GM12878 (cell line): ENCODE data around the gene MYH7. TPM values are rescaled to one million over a fixed set of nuclear protein-coding genes. Genes with fewer than 3 reads are reported as not detected.

Experiments used
- CEBPZ ChIP-seq: fragments of 150-350 bp; IDR thresholded peaks from 2 replicates; pipeline ENCODE4 v1.6.1; 2016; ENCODE audit warnings: low read depth, low read length
- CHD4 ChIP-seq: fragments of 200-600 bp; sonication (generic); IDR thresholded peaks from 2 replicates; pipeline ENCODE4 v1.6.1; 2016; ENCODE audit warnings: mild to moderate bottlenecking
- NFYA ChIP-seq: IDR thresholded peaks from 2 replicates; pipeline ENCODE4 v1.6.1; 2011; ENCODE audit warnings: low read depth, mild to moderate bottlenecking, low read length, improper control_type of control experiment, borderline replicate concordance
- SUZ12 ChIP-seq: fragments of 200-600 bp; sonication (generic); IDR thresholded peaks from one replicate; pipeline ENCODE4 v1.6.1; 2018; ENCODE audit warnings: antibody characterized with exemption, mild to moderate bottlenecking; ENCODE audit not compliant: unreplicated experiment
- ZBTB11 ChIP-seq: fragments of 450-650 bp; formaldehyde crosslinking; IDR thresholded peaks from 2 replicates; pipeline ENCODE4 v1.5.0; 2022; ENCODE audit warnings: mild to moderate bottlenecking, missing genetic modification characterization
- ZBTB40 ChIP-seq: fragments of 450-650 bp; IDR thresholded peaks from 2 replicates; pipeline ENCODE4 v1.6.1; 2016; ENCODE audit warnings: mild to moderate bottlenecking, moderate library complexity, borderline replicate concordance
- ZNF207 ChIP-seq: fragments of 450-650 bp; IDR thresholded peaks from 2 replicates; pipeline ENCODE4 v1.6.1; 2014; ENCODE audit warnings: antibody characterized with exemption, mild to moderate bottlenecking, borderline replicate concordance
- polyA plus RNA-seq, 11 experiments: library from polyadenylated mRNA; depleted of rRNA in 4 of 11; unstranded in 6 of 11; stranded (reverse) in 5 of 11; fragments of >200 nt; fragmentation: Nextera tagmentation in 4 of 11; fragmentation: Illumina TruSeq in 1 of 11; extraction: Ambion mirVana in 4 of 11; extraction: Trizol in 1 of 11; gene quantifications; 1 replicate in 1 of 11; 2 replicates in 10 of 11; pipeline versions ENCODE4 v1.2.1 to v1.2.3, GENCODE V29; 2011 to 2016; ENCODE audit warnings: inconsistent platforms in 2 of 11, missing spikeins in 2 of 11, low read depth in 1 of 11
- total RNA-seq, 4 experiments: library from RNA; depleted of rRNA in 3 of 4; stranded (reverse); fragments of >200 nt in 3 of 4; fragmentation: Illumina TruSeq in 1 of 4; extraction: Trizol in 1 of 4; gene quantifications; 2 replicates each; pipeline versions ENCODE4 v1.2.1 to v1.2.3, GENCODE V29; 2013 to 2021

MYH7 gene
- total and polyA plus RNA-seq, 10 of the 15 experiments (the other 5 are each of a cell fraction or from before 2014, with no cell fraction given): 0.04 to 0.10 (median 0.05) TPM; not detected in 4

GRCh38 chr14:23396781-23397407 lies 38.6 kb downstream of the MYH7 start (continued):
- TF ChIP-seq ZBTB40: no peak
- TF ChIP-seq SUZ12: no peak
- no peak for TF ChIP-seq CHD4
- no peak for TF ChIP-seq NFYA
- no peak for TF ChIP-seq ZNF207
- no peak for TF ChIP-seq CEBPZ
- no peak for TF ChIP-seq ZBTB11 (CRISPR knock-in tag)
